GM19238 (cell line): ENCODE results near the gene GRB7.

Source experiments
- DNase-seq: peaks from one replicate; pipeline ENCODE4 v3.0.0; 2011; ENCODE audit warnings: low spot score; ENCODE audit not compliant: insufficient read length

GRB7 gene

DNA sequence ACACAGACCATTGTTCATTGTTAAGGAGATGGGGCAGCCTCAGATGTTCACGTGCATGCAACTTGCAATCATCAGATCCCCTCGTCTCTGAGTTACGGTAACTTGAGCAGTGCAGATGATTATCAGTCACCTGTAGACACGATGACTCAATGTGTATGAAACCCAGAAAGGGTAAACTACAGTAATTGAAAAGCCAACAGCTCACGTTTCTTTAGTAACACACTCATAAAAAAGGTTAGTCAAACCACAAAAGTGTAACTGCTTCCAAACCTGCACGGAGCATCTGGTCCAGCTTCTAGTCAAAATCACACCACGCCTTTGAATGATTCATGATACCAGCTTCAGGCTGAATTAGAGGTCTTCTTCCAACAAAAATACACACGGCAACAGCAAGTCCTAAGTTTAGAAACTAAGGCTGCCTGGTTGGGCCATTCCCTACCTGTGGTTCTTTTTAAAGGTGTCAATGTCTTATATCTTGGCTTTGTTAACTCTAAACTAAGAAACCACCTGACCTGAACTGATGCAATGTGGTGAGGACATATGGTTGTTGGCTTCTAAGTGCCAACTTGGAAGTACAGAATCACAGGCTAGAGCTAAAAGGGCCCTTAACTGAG lies 32.3 kb downstream of the GRB7 start:
- DNase-seq: no peak

DNA sequence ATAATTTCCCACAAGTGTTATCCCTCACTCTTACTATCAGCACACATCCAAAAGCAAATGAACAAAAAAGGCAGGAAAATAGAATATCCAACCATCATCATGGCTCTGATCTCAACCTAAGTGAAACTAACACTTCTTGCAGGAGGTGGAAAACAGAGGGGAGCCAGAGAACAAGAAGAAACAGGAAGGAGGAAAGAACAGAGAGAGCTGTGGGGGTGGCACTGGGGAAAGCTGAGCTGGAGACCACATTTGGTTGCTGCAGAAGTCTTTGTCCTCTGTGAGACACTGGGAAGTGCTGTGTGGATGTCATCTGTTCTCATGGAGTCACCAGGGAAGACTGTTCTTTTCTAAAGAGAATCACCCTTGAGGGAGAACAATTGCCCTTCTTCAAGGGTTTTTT lies 34.7 kb downstream of the GRB7 start:
- DNase-seq: no peak

DNA sequence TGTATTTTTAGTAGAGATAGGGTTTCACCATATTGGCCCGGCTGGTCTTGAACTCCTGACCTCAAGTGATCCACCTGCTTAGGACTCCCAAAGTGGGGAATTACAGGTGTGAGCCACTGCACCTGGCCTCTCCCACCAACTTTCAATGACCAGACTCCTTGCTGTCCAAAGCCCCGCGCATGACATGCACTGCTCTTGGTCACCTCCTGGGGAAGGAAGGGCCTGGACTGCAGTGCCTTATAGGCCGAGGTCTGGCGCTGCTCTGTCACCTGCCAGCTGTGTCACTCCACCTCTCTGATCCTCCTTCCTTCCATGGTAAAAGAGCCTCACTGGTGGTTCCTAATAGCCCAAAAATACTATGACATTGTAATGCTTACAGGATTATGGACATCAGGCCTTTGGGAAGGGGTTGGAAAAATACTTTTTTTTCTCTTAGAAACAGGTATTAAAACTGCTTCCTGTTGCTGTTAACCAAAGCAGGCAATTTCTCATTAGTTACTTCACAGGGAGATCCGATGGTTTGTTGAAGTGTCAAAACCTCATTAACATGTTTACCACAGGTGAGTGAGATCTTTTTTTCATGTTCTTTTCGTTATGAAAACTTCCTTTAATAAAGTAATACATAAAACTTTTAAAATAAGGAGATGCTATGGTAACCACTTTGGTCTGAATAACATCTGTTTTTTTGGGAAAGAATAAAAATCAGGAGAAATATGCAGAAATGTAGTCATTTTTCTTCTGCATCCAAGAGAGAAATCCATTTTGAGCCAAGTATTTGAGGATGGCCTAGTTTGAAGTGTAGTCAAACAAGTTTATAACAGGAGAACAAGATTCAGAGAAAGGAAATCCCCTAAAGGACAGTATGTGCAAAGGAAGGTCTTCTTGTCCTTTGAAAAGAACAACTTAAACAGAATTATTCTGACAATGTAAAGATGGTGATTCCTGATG lies 35.5 kb downstream of the GRB7 start:
- DNase-seq: no peak

DNA sequence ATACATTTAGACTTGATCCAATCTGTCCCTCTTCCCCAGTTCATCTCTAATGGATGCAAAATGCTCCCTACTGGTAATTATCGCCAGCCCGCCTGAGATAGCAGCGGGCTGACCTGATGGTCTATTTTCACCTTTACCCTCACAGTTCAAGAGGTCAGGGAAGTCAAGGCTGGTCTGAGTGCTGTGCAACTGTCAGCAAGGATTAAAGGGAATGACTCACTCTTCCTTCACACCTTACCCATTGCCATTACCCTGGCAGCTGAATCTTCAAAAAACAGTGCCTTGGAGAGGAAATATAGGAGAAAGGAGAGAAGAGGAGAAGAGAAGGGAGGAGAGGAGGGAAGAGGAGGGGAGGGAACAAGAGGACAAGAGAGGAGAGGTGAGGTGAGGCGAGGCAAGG lies 36.3 kb downstream of the GRB7 start:
- no peak for DNase-seq

DNA sequence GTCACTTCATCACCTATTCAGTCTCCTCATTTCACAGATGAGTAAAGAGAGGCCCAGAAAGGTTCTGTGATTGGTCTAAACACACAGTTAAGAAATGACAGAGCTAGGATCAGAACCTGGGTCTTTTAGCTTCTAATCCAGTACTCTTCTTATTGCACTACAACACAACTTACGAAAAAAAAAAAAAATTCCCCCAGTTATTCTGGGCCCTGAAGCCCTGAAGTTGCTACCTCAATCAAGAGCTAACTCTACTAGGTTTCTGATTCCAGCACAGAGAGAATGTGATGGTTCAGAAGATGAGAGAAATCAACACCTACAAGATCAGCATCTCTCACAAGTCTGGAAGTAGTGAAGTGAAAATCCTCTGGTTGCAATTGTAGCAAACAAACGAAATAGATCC lies 37.3 kb downstream of the GRB7 start:
- no peak for DNase-seq

DNA sequence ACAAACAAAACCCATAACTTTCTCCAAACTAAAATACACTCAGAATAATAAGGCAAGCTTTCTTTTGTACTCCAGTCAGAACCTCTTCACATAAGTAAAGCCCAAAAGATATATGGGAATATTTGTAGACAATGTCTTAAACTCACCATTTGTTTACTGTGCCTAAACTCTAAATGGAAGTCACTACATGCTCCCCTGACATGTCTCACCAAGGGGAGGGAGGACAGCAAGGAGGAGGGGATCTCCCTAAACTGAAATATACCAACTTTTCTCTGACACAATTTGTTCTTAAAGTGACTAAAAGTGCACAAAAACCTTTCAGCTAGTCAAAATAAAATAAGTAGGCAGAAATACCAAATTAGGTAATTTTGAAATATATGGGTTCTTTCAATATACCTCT lies 38.5 kb downstream of the GRB7 start:
- no peak for DNase-seq

DNA sequence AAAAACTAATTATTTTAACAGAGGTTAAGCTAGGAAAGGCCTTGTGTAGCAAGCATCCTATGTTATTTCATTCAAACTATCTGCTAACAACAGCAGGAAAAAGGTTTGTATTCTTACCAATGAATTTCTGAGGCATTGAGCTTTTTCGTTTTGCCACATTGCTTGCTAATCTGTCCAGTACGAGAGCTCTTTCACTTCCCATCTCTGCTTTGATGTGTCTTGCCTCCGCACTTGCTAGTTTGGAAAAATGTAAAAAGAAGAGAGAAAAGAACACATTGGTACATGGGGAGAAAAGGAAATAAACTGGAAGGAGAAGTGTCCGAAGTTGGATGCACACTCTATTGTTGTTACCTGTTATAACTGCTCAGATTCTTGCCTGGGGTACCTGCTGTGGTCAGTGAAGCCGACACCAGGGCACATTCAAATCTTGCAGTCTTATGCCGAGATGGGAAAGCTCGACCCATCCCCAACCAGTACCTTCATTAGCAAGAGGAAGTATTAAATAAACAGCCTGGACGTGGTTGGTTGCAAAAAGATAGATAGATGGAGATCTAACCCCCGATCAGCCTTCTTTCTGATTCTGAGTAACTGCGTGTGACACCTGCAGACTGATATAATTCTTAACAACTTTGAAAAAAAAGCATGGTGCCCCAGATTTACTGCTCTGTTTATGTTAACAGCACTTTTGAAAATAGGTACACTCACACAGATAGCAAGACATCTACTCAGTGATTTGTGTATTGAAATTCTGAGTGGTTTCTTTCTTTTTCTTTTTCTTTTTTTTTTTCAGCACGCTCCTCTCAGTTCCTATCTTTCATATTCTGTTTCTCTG lies 40.0 kb downstream of the GRB7 start:
- DNase-seq: no peak

DNA sequence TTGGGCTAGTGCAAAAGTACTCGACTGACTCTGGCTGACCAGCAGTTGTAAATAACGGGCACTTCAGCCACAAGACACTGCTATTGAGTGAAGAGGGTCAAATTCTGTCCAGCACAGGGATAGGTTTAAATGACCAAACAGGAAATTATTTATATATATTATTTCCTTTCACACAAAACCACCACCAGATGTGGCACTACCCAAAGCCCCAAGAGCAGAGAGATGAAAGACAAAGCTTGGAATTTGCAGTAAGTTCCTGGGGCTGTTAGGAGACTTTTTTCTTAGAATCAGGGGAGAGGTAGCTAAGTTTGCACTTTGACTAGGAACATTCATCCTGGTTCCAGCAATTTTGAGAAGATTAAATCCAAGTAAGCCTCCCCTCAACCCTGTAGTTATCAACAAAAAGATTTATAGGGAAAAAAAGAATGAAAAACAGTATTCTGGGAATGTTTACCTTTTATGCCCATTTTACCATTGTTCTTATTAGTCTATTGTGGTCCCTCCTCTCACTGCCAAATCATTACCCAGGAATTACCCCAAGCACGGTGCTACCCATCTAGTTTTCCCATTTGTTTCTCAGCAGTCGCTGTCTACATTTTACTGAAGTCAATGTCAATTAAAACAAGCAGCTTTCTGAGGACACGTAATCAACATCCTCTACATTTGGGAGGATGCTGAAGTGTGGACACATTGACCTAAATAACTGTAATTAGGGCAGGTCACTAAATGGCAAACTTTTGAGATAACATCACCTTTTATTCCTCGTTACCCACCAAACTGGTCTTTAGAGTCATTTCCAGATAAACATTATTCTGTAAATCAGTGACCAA lies 43.5 kb downstream of the GRB7 start:
- no peak for DNase-seq

DNA sequence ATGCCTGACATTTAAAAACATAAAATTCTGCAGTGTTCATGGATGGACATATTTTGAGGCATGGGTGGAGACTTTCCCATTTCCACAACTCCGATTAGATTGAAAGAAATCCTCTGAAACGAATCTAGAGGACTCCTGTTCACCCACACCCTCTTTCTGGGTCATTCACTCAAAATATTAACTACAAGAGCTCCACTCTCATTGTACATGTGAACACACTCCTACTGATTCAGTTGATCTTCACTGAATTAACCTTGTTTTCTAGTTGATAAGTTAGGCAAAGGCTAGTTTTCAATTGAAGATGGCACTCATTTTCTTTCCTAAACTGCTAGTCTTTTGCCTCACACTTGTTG lies 44.1 kb downstream of the GRB7 start:
- no peak for DNase-seq

DNA sequence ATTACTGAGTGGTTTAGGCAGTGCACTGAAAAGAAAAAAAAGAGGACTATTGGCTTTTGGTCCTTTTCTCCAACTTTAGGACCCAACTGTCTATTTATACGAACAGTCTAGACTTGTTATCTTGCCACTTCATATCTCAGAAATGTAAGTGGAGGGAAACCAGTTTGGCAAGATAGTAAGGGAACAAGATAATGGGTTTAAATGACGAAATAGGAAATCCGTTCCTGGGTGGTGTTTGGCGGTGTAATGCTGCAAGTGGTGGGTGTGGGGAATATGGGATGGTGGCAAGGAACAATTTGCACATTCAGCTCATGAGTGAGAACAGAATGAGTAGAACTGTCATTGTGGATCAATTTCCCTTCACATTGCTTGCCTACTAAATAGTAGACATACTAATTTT lies 44.7 kb downstream of the GRB7 start:
- DNase-seq: no peak

DNA sequence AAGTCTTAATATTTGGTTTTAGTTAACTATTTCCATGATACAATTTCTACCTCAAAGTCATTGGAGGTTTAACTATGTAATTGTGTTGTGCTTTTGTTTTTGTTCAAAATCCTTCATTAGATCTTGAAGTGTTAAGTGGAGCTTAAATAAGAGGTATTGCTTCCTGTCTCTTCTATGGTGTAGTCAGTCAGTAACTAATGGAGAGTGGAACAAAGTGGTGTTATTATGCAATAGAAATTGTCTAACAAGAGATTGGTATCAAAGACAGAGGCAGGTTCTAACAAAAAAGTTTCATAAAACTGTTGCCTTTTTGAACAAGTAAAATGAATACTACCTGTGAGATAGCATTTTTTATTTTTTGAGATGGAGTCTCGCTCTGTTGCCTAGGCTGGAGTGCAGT lies 45.2 kb downstream of the GRB7 start:
- no peak for DNase-seq

DNA sequence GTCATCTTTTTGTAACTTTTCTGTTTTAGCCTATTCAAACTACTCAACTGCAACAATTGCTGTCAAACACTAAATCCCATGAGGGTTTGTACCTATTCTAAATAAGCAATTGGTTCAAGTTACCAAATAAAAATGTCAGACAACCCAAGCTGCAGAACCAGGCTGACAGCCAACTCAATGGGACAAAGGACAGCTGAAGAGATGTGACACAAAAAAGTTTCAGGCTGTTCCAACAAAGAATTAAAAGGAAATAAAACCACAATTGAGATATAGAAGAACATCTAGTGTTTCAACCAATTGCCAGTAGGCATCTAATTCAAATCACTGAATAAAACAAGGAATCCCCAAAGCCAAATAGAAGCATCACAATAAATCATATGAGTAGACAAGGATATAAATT lies 49.3 kb downstream of the GRB7 start:
- DNase-seq: no peak

DNA sequence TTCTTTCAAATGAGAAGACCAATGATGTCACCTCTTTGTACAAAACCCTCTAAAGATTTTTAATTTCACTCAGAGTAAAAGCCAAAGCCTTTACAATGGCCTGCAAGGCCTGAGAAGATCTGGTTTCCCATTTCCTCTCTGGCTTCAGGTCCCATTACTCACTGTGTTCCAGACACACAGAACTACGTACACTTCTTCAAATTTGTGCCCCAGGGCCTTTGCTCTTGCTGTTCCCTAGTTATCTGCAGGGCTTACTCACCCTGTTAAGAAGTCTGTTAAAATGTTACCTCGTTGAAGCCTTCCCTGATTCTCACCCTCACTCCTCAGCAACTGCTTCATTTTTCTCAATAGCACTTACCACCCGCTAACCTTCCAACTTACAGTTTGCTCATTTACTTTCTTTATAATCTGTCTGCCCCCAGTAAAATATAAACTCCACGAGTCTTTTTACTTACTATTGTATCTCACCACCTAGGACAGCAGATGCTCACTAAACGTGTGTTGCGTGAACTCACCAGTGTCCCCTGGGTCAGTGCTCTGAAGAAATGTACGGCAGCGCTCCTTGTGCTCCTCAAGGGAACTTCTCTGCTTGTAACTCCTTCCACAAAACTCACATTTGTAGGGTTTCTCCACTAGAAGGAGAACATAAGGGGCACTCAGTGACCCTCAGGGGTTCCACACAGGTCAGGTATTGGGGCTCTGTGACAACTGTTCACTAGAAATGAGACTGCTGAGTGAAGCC lies 50.2 kb downstream of the GRB7 start:
- no peak for DNase-seq

DNA sequence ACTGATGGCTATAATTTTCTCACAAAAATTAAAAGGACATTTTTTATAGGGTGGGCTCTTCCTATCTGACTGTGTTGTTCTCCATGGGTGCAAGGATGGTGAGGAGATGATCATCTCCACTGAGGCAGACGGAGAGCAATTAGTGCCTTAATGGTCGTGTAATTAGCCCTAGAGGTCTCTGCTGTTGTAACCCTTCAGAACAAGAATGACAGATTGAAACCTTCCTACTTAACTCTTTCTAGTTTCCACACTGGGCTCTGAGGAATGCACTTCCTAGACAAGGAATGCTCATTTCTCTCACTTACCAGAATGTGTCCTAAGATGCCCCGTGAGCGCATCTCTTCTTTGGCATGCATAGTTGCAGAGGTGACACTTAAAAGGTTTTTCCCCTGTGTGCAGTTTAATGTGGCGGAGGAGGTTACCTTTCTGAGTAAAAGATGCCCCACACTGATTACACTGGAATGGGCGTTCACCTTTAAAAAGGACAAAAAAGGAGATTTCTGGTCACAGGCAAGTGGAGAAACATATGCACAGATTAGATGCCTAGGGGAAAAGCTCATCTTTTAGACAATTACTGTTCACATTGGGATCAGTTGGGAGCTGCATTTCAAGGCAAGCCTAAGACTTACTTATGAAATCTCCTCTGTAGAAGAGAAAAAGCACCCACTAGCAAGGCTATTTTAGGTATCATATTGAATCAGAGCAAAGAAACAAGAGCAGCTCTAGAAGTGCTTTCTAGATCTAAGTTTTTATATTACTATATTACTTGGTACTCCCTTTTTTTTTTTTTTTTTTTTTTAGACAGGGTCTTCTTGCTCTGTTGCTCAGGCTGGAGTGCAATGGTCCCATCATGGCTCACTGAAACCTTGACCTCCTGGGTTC lies 53.6 kb downstream of the GRB7 start:
- no peak for DNase-seq

DNA sequence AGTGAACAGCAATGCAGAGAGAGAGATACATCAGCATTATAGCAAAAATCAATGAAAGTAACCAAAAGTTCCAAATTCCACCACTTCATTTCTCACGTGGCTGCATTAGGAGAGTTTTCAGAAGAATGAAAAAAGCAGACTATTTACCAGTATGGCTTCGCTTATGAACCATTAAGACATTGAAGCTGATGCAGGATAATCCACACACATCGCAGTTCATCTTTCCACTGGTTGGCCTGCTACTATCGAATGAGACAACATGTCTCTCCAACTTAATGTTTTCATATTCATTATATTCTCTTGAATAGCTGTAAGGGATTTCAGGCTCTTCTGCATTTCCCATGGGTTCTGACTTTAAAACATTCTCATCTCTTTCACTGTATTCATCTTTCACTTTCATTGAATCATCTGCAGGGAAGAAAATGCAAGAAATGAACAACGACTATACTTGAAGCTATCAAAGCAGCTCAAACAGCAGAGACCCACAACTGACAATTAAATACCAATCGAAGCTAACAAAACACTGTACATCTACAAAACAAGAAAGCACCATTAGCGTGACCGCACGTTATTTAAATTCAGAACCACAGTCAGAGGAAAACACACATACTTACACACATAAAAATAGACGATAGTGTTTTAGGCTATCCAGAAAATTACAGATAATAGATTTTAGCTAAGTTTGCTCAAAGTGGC lies 54.9 kb downstream of the GRB7 start:
- no peak for DNase-seq

DNA sequence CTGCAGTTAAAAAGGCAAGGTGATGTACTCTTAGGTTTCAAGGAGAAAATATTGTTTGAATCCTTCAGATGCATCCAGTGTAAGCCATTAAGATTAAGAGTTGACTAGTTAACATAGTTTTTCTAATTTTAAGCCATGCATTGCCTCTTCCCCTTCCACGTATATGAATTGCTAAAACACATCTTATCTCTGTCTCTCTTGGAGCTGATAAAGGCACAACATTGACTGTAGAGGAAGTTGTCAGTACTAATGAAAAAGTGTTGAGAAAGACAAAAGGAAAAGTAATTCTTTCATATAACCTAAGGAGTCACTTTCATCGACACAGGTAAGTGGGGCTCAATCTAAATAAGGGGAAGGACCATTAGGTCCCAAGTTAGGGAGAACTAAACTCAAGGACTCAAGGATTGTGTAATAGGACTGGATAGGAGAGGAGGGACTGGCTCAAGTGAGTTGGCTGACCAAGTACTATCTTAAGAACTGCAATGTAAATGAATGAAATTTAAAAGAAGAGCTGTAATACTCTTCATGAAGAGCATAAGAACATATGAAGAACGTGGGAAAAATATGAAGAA lies 55.6 kb downstream of the GRB7 start:
- DNase-seq: no peak

DNA sequence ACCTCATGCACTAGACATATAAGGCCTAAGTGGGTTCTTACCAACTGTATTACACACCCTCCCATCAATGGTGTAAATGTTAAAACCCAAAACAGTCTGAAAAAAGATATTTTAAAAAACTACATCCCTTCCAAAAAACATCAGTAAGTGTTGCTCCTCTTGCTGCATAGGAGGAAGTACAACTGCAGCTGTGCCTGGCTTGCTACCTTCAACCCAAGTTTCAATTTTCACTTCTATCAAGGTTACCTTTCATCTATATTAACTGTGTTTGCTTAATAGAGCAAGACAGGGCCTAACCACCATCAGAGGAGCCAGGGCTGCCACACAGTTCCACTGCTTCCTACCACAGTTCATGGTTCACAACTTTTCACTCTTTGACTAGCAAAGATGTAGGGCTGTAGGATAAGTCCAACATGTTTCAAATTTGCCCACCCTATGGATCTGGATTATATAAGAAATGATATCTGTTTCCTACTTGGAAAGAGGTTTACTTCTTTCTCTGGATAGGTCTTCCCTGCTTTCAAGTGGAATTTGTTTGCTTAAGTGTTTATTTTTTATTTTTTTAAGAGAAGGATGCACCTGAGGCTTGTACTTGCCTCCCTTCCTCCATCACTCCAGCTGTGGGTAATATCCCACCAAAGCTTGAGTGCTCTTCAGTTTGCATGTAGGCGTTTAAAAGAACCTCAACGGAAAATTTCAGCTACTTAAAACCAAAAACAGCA lies 56.7 kb downstream of the GRB7 start:
- DNase-seq: no peak
